ENCODE data around the gene GAL3ST2. TPM values are rescaled to one million over a fixed set of nuclear protein-coding genes. Genes with fewer than 3 reads are reported as not detected.

The GAL3ST2 gene
- total RNA-seq, 2 experiments from 2014 or later: 1.1 TPM; not detected in 1

- Histone ChIP-seq H3K4me3 (ENCODE audit: low read depth, low read length, poor library complexity, severe bottlenecking) (no peak overlapping the region), H3K4me1 (ENCODE audit: insufficient read depth, low read length, poor library complexity, severe bottlenecking) (no peaks in the 10 kb centered on the region), H2AFZ (ENCODE audit: low read length) (no peak overlapping the region), H3K4me2 (ENCODE audit: low read length) (no peak overlapping the region), H3K9me2 (ENCODE audit: insufficient read depth, low read length) (no peaks in the 10 kb centered on the region), H3K9me3 (ENCODE audit: low read length) (no peaks in the 10 kb centered on the region), H4K20me1 (ENCODE audit: insufficient read depth, low read length) (no peaks in the 10 kb centered on the region), H3K79me2 (ENCODE audit: insufficient read depth, low read depth, low read length) (no peaks in the 10 kb centered on the region), H3K36me3 (ENCODE audit: insufficient read depth, low read length) (no peaks in the 10 kb centered on the region), H3K27ac (ENCODE audit: low read depth, low read length, poor library complexity, severe bottlenecking) (no peak overlapping the region)
- intact Hi-C loops (cut with micrococcal nuclease; ENCODE audit: unreplicated experiment): no loop called here
- no TSS peak for BruUV-seq (replicated peaks)
- no peak for TF ChIP-seq CTCF (conservative IDR thresholded peaks at IDR 0.05; ENCODE audit: low read length)
- TF ChIP-seq EZH2phosphoT487 (IDR thresholded peaks at IDR 0.05; ENCODE audit: borderline replicate concordance, low read depth, low read length): no peak
- DNase-seq (ENCODE audit: low spot score): no peak
- ChIA-PET CTCF (ENCODE audit: unreplicated experiment) (no interaction called here), POLR2A (no interaction called here)
Observed at GRCh38 chr2:241775223-241776177, 1.1 kb upstream of the GAL3ST2 start.

DNA sequence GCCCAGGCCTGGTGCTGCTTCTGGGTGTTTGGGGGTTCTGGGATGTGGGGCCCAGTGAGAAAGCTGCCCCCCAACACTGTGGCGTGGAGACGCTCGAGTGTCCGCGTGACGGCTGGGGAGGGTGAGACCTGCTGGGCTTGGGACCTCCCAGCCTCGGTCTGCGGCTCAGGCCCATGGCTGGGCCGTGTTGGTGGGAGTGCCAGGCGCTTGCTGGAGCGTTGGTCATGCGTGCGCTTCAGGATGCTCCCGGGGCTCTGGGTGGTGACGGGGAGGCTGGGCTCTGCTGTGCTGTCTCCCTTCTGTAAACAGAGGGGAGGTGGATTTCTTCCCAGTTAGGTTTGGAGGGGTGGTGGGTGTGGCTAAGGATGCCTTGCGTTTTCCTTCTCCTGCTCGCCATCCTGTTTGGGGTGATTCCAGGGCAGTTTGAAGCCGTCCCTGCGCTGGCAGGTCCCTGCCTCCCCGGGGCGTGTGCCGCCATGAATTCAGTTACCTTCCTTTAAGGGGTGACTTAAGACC, 606 bp downstream of the GAL3ST2 start:
- Histone ChIP-seq H3K36me3 (ENCODE audit: insufficient read depth, low read length) (no peaks in the 10 kb centered on the region), H4K20me1 (ENCODE audit: insufficient read depth, low read length) (no peaks in the 10 kb centered on the region), H3K27ac (ENCODE audit: low read depth, low read length, poor library complexity, severe bottlenecking) (no peak overlapping the region), H3K79me2 (ENCODE audit: insufficient read depth, low read depth, low read length) (no peaks in the 10 kb centered on the region), H3K9me3 (ENCODE audit: low read length) (peaks cover 14% of the 10 kb centered on the region; the same call in 1 of the 2 replicates), H3K4me2 (ENCODE audit: low read length) (no peak overlapping the region), H3K9me2 (ENCODE audit: insufficient read depth, low read length) (no peaks in the 10 kb centered on the region), H2AFZ (ENCODE audit: low read length) (no peak overlapping the region), H3K4me1 (ENCODE audit: insufficient read depth, low read length, poor library complexity, severe bottlenecking) (no peaks in the 10 kb centered on the region), H3K4me3 (ENCODE audit: low read depth, low read length, poor library complexity, severe bottlenecking) (no peak overlapping the region)
- DNase-seq (ENCODE audit: low spot score): no peak
- TF ChIP-seq EZH2phosphoT487 (IDR thresholded peaks at IDR 0.05; ENCODE audit: borderline replicate concordance, low read depth, low read length) (no peak), CTCF (conservative IDR thresholded peaks at IDR 0.05; ENCODE audit: low read length) (no peak)
- ChIA-PET CTCF (ENCODE audit: unreplicated experiment) (no interaction called here), POLR2A (no interaction called here)
- intact Hi-C loops (cut with micrococcal nuclease; ENCODE audit: unreplicated experiment): no loop called here
- BruUV-seq (replicated peaks): no TSS peak
